H4 (cell line): ENCODE results near the gene EPHA8. TPM values are rescaled to one million over a fixed set of nuclear protein-coding genes. Genes with fewer than 3 reads are reported as not detected.

ENCODE experiments used
- DNase-seq: peaks from one replicate; pipeline ENCODE4 v3.0.0-alpha.2; 2015; ENCODE audit warnings: low spot score
- total RNA-seq: library from RNA; depleted of rRNA; stranded (reverse); fragments of >200 nt; shearing (Covaris generic); gene quantifications from 2 replicates; pipeline ENCODE4 v1.2.3, GENCODE V29; 2014

The EPHA8 gene
- total RNA-seq, 1 experiment from 2014 or later, result 0.31 TPM

GRCh38 chr1:22536506-22536905 lies 26.8 kb upstream of the EPHA8 start:
- no peak for DNase-seq

- no peak for DNase-seq
Observed at GRCh38 chr1:22537441-22538139, 25.7 kb upstream of the EPHA8 start.

GRCh38 chr1:22539510-22540118 lies 23.7 kb upstream of the EPHA8 start:
- DNase-seq, result no peak

- no peak for DNase-seq
Observed at GRCh38 chr1:22540337-22540736, 23.0 kb upstream of the EPHA8 start.

GRCh38 chr1:22542886-22543285 lies 20.4 kb upstream of the EPHA8 start:
- DNase-seq, result no peak

GRCh38 chr1:22543679-22544078 lies 19.6 kb upstream of the EPHA8 start:
- no peak for DNase-seq

- no peak for DNase-seq
Observed at GRCh38 chr1:22544606-22545005, 18.7 kb upstream of the EPHA8 start.

- no peak for DNase-seq
Observed at GRCh38 chr1:22545141-22545540, 18.1 kb upstream of the EPHA8 start.

- no peak for DNase-seq
Observed at GRCh38 chr1:22547186-22547817, 16.0 kb upstream of the EPHA8 start.

GRCh38 chr1:22547818-22548462 lies 15.3 kb upstream of the EPHA8 start:
- DNase-seq, result no peak

- DNase-seq, result no peak
Observed at GRCh38 chr1:22550021-22550420, 13.3 kb upstream of the EPHA8 start.

- no peak for DNase-seq
Observed at GRCh38 chr1:22551591-22551990, 11.7 kb upstream of the EPHA8 start.

- no peak for DNase-seq
Observed at GRCh38 chr1:22552021-22552420, 11.3 kb upstream of the EPHA8 start.

- DNase-seq, result no peak
Observed at GRCh38 chr1:22553104-22553880, 10.0 kb upstream of the EPHA8 start.

- no peak for DNase-seq
Observed at GRCh38 chr1:22553991-22554522, 9.2 kb upstream of the EPHA8 start.

- no peak for DNase-seq
Observed at GRCh38 chr1:22555371-22555656, 8.0 kb upstream of the EPHA8 start.

GRCh38 chr1:22556391-22557104 lies 6.7 kb upstream of the EPHA8 start:
- DNase-seq, result no peak

- no peak for DNase-seq
Observed at GRCh38 chr1:22557341-22557950, 5.8 kb upstream of the EPHA8 start.

- no peak for DNase-seq
Observed at GRCh38 chr1:22563671-22564602, 648 bp downstream of the EPHA8 start.

- DNase-seq, result no peak
Observed at GRCh38 chr1:22566161-22566560, 2.9 kb downstream of the EPHA8 start.
